B cell (primary cell): ENCODE data around the gene DCAF7. TPM values are rescaled to one million over a fixed set of nuclear protein-coding genes. Genes with fewer than 3 reads are reported as not detected.

Experiments used
- ATAC-seq: fragments of 200-7000 bp; cut with Tn5 transposase; one replicate; pipeline ENCODE4 v1.10.0; 2021; ENCODE audit warnings: low read depth, mild to moderate bottlenecking, moderate number of reproducible peaks, moderate library complexity
- CTCF ChIA-PET: fragments of 350-600 bp; sonication (Branson Sonifier 250); formaldehyde crosslinking; loops from one replicate; lab custom pipeline; 2021; ENCODE audit warnings: antibody characterized with exemption, inconsistent platforms; lab: Charles Lee
- POLR2A ChIA-PET: fragments of 350-600 bp; sonication (Branson Sonifier 250); formaldehyde crosslinking; loops from one replicate; lab custom pipeline; 2021; ENCODE audit warnings: antibody characterized with exemption; lab: Charles Lee
- DNase-seq: peaks from one replicate; pipeline ENCODE4 v3.0.0; 2013
- H2AFZ ChIP-seq: 2 replicates; pipeline ENCODE4 v1.6.1; 2012; ENCODE audit warnings: mild to moderate bottlenecking, low read depth, low read length; ENCODE audit not compliant: insufficient read depth, poor library complexity, severe bottlenecking
- H3K27ac ChIP-seq, 2 donors: 1 replicate in 1 of 2; 2 replicates in 1 of 2; pipeline ENCODE4 v1.5.1; 2012 to 2013; ENCODE audit warnings: low read length in 2 of 2, mild to moderate bottlenecking in 2 of 2, moderate library complexity in 1 of 2
- H3K27me3 ChIP-seq, 4 experiments: fragments of 200-600 bp in 1 of 4; sonication (generic) in 1 of 4; replicated peaks in 1 of 4; 1 replicate in 2 of 4; 2 replicates in 2 of 4; pipeline versions ENCODE4 v1.6.1 to v1.7.0; 2013 to 2016; ENCODE audit warnings: low read length in 3 of 4, mild to moderate bottlenecking in 2 of 4, mixed read lengths in 1 of 4, moderate library complexity in 1 of 4; ENCODE audit not compliant: insufficient read depth in 4 of 4, control insufficient read depth in 3 of 4; ENCODE audit errors: control extremely low read depth in 1 of 4
- H3K36me3 ChIP-seq, 2 experiments: replicated peaks in 1 of 2; 1 replicate in 1 of 2; 2 replicates in 1 of 2; pipeline versions ENCODE4 v1.6.1 to v1.7.1; 2013; ENCODE audit warnings: low read length in 1 of 2; ENCODE audit not compliant: insufficient read depth in 2 of 2, control insufficient read depth in 1 of 2; ENCODE audit errors: control extremely low read depth in 1 of 2, extremely low read depth in 1 of 2
- H3K4me1 ChIP-seq, 2 donors: fragments of 200-600 bp in 1 of 2; sonication (generic) in 1 of 2; 1 replicate in 1 of 2; 2 replicates in 1 of 2; pipeline versions ENCODE4 v1.5.1 to v1.6.1; 2013 to 2017; ENCODE audit warnings: low read length in 2 of 2; ENCODE audit not compliant: control insufficient read depth in 2 of 2, insufficient read depth in 2 of 2
- H3K4me2 ChIP-seq: replicated peaks from 2 replicates; pipeline ENCODE3; 2012; ENCODE audit warnings: mild to moderate bottlenecking, low read depth, low read length; ENCODE audit not compliant: poor library complexity, severe bottlenecking
- H3K4me3 ChIP-seq, 5 experiments: fragments of 200-600 bp in 1 of 5; sonication (generic) in 1 of 5; 1 replicate in 3 of 5; 2 replicates in 2 of 5; pipeline versions ENCODE4 v1.5.1 to v1.7.0; 2011 to 2016; ENCODE audit warnings: low read length in 4 of 5, mild to moderate bottlenecking in 4 of 5, low read depth in 2 of 5, control low read depth in 1 of 5, moderate library complexity in 1 of 5; ENCODE audit not compliant: insufficient read depth in 1 of 5; ENCODE audit errors: control extremely low read depth in 1 of 5, extremely low read depth in 1 of 5
- H3K79me2 ChIP-seq: fragments of 200-600 bp; sonication (generic); one replicate; pipeline ENCODE4 v1.6.0; 2016; ENCODE audit warnings: low read length; ENCODE audit not compliant: control insufficient read depth, insufficient read depth
- H3K9ac ChIP-seq: fragments of 200-600 bp; sonication (generic); 2 replicates; pipeline ENCODE4 v1.6.1; 2017; ENCODE audit warnings: mild to moderate bottlenecking, low read length, moderate library complexity
- H3K9me3 ChIP-seq, 3 donors: one replicate each; pipeline versions ENCODE4 v1.6.1 to v1.7.1; 2013; ENCODE audit warnings: low read length in 2 of 3; ENCODE audit not compliant: control insufficient read depth in 2 of 3, insufficient read depth in 1 of 3; ENCODE audit errors: control extremely low read depth in 1 of 3
- H4K20me1 ChIP-seq: 2 replicates; pipeline ENCODE4 v1.6.0; 2012; ENCODE audit warnings: mild to moderate bottlenecking, low read length; ENCODE audit not compliant: insufficient read depth, control insufficient read depth, poor library complexity, severe bottlenecking
- H3K27ac Mint-ChIP-seq: one replicate; pipeline ENCODE4 v1.8.0; 2021; ENCODE audit warnings: mixed read lengths
- H3K27me3 Mint-ChIP-seq: one replicate; pipeline ENCODE4 v1.8.0; 2021; ENCODE audit warnings: mixed read lengths
- H3K4me1 Mint-ChIP-seq: one replicate; pipeline ENCODE4 v1.8.0; 2021; ENCODE audit warnings: mixed read lengths
- H3K4me3 Mint-ChIP-seq: one replicate; pipeline ENCODE4 v1.8.0; 2021; ENCODE audit warnings: mixed read lengths
- H3K9me3 Mint-ChIP-seq: one replicate; pipeline ENCODE4 v1.8.0; 2022; ENCODE audit warnings: mixed read lengths; ENCODE audit not compliant: insufficient read depth
- EZH2 ChIP-seq: IDR thresholded peaks from 2 replicates; pipeline ENCODE4 v1.6.1; 2012; ENCODE audit warnings: borderline replicate concordance, low read depth, mild to moderate bottlenecking, moderate library complexity, low read length; ENCODE audit not compliant: insufficient read depth, poor library complexity, severe bottlenecking
- WGBS: methylation state at CpG from one replicate; pipeline ENCODE4 v1.1.5; 2013; ENCODE audit warnings: missing lambda C conversion rate; ENCODE audit not compliant: insufficient coverage; 5-methylcytosine and 5-hydroxymethylcytosine counted together
- intact Hi-C: fragments of 100-400 bp; cut with micrococcal nuclease; formaldehyde crosslinking; loops from one replicate; pipeline ENCODE4 v1.10.0; 2022
- polyA plus RNA-seq: library from polyadenylated mRNA; depleted of rRNA; stranded (reverse); fragments of >200 nt; gene quantifications from 2 replicates; pipeline ENCODE4 v1.2.3, GENCODE V29; 2012
- total RNA-seq, 2 donors: library from RNA; stranded (reverse); fragments of 120-200 nt in 1 of 2; gene quantifications; 1 replicate in 1 of 2; 2 replicates in 1 of 2; pipeline versions ENCODE4 v1.2.3 to v1.2.4, GENCODE V29; 2013 to 2022
- TF ChIP-seq, protein P1 (sequence below): fragments of 200-600 bp; IDR thresholded peaks from one replicate; pipeline ENCODE4 v1.8.0; 2022; ENCODE audit warnings: antibody characterized with exemption, mild to moderate bottlenecking

DCAF7 gene
- total and polyA plus RNA-seq, 2 donors (not counting 1 experiment from before 2014, with no cell fraction given): 55.1 to 84.7 TPM

DNA sequence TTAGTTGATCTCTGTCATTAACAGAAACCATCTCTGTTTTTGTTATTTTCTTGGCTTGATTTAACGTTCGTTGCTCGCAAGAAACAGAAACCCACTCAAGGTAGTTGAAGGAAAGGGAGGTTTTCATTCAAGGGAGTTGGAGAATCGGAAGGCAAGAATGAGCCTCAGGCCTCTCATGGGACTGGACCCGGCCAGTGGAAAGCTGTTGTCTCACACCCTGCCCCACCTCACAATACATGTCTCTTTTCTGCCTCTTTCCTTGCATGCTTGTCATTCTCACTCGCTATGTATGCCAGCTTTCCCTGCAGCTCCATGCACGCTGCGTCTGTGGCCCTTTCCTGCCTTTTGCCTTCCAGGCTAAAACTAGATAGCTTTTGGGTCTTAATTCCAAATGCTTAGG is 18.3 kb downstream of the DCAF7 start:
- Histone ChIP-seq H3K9me3 (no peaks in the 10 kb centered on the region), H3K4me2 (no peak overlapping the region), H2AFZ (no peak overlapping the region), H3K4me3 (no peak overlapping the region), H3K79me2 (peaks cover 89% of the 10 kb centered on the region), H3K27ac (no peak overlapping the region), H3K27me3 (no peaks in the 10 kb centered on the region), H3K9ac (no peak overlapping the region), H4K20me1 (peaks cover 94% of the 10 kb centered on the region), H3K36me3 (peaks cover 2 to 22% of the 10 kb centered on the region in 2 experiments), H3K4me1 (no peaks in the 10 kb centered on the region)
- no peak for TF ChIP-seq EZH2
- TF ChIP-seq, protein P1, sequence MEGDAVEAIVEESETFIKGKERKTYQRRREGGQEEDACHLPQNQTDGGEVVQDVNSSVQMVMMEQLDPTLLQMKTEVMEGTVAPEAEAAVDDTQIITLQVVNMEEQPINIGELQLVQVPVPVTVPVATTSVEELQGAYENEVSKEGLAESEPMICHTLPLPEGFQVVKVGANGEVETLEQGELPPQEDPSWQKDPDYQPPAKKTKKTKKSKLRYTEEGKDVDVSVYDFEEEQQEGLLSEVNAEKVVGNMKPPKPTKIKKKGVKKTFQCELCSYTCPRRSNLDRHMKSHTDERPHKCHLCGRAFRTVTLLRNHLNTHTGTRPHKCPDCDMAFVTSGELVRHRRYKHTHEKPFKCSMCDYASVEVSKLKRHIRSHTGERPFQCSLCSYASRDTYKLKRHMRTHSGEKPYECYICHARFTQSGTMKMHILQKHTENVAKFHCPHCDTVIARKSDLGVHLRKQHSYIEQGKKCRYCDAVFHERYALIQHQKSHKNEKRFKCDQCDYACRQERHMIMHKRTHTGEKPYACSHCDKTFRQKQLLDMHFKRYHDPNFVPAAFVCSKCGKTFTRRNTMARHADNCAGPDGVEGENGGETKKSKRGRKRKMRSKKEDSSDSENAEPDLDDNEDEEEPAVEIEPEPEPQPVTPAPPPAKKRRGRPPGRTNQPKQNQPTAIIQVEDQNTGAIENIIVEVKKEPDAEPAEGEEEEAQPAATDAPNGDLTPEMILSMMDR: no peak
- DNase-seq (no peak), ATAC-seq (no peak)
- ChIA-PET CTCF (interaction anchor here (0.9 to 1.7 kb wide), 2 partner anchors 16 to 90 kb away, joined by 3 to 8 read pairs; no protein-coding TSS in a partner anchor), POLR2A (no interaction called here)
- H3K4me1 Mint-ChIP-seq: peaks cover 30% of the 10 kb centered on the region
- no peaks in the 10 kb centered on the region for H3K27me3 Mint-ChIP-seq
- intact Hi-C loops: no loop called here
- H3K4me3 Mint-ChIP-seq: no peak overlapping the region
- H3K9me3 Mint-ChIP-seq: no peaks in the 10 kb centered on the region
- WGBS: 100% methylated on average over 4 of the region's 8 CpGs
- H3K27ac Mint-ChIP-seq: no peak overlapping the region

DNA sequence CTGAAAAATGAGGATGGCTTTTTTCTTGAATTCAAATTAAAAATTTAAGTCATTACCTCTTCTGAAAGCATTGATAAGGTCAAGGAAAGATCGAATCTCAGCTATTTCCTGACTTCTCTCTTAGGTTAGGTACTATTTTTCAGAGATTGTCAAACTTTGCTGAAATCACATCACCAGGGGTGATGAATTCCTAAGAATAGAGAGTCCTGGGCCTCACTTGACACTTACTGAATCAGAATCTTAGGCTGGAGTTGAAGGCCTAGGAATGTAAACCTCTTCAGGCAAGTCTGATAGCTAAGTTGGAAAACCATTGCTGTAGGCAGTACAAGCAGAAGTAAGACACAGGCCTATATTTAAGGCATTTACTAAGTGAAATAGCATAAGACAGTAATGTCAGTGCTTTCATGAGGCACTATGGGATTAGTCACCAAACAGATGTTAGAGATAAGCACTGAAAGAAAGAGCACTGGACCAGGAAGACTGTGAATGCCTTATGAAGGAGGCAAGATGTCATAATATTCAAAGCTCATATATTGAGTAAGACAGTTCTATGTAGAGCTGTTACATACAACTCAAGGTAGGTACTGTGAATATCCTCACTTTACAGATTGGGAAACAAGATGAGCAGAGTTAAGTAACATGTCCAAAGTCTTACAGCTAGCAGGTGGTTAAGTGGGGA is 21.5 kb downstream of the DCAF7 start:
- Histone ChIP-seq H2AFZ (no peak overlapping the region), H4K20me1 (peaks cover 97% of the 10 kb centered on the region), H3K9me3 (no peaks in the 10 kb centered on the region), H3K27me3 (no peaks in the 10 kb centered on the region), H3K4me1 (no peaks in the 10 kb centered on the region), H3K4me3 (no peak overlapping the region), H3K9ac (no peak overlapping the region), H3K4me2 (no peak overlapping the region), H3K36me3 (peaks cover 2 to 23% of the 10 kb centered on the region in 2 experiments), H3K79me2 (peaks cover 81% of the 10 kb centered on the region), H3K27ac (no peak overlapping the region)
- no peak overlapping the region for H3K4me3 Mint-ChIP-seq
- intact Hi-C loops: no loop called here
- ChIA-PET CTCF (interaction anchor here (0.6 to 1.0 kb wide), 2 partner anchors 146 to 1539 kb away, joined by 3 to 4 read pairs; no protein-coding TSS in a partner anchor), POLR2A (no interaction called here)
- H3K27me3 Mint-ChIP-seq: no peaks in the 10 kb centered on the region
- peaks cover 23% of the 10 kb centered on the region for H3K4me1 Mint-ChIP-seq
- ATAC-seq (no peak), DNase-seq (no peak)
- no CpG with 5 or more reads among the region's 1 CpG for WGBS
- TF ChIP-seq, protein P1: no peak
- TF ChIP-seq EZH2: no peak
- H3K27ac Mint-ChIP-seq: no peak overlapping the region
- no peaks in the 10 kb centered on the region for H3K9me3 Mint-ChIP-seq
